Stimulated activated naive B cell treated with anti-CD40 and anti-IgM and Interleukin-4, amounts not matched to agents 10 μg/mL and 1 μg/mL and 100 μg/mL, for 72 hours (primary cell): ENCODE data around the gene CYTH2.
"Not testable (repeated sequence)": the region's sequence is repeated elsewhere in the genome, so short reads cannot be mapped to it uniquely, and the experiment has no call there.

Experiments used
- ATAC-seq, 2 donors: fragments of 150-1000 bp; cut with Tn5 transposase; replicated peaks; 2 replicates each; pipeline ENCODE4 v1.10.0; 2021; ENCODE audit warnings: moderate library complexity in 1 of 2
- DNase-seq: peaks from one replicate; pipeline ENCODE4 v3.0.0; 2021
- H3K27ac Mint-ChIP-seq: one replicate; pipeline ENCODE4 v1.8.0; 2022; ENCODE audit warnings: mild to moderate bottlenecking, mixed read lengths
- H3K27me3 Mint-ChIP-seq, 2 donors: one replicate each; pipeline ENCODE4 v1.8.0; 2022; ENCODE audit warnings: mixed read lengths in 2 of 2
- H3K36me3 Mint-ChIP-seq, 2 donors: one replicate each; pipeline ENCODE4 v1.8.0; 2022; ENCODE audit warnings: mixed read lengths in 2 of 2, mild to moderate bottlenecking in 1 of 2
- H3K4me1 Mint-ChIP-seq, 2 donors: one replicate each; pipeline ENCODE4 v1.8.0; 2022; ENCODE audit warnings: mixed read lengths in 2 of 2, mild to moderate bottlenecking in 1 of 2
- H3K4me3 Mint-ChIP-seq, 2 donors: one replicate each; pipeline ENCODE4 v1.8.0; 2022; ENCODE audit warnings: mild to moderate bottlenecking in 2 of 2, mixed read lengths in 2 of 2, moderate library complexity in 1 of 2
- H3K9me3 Mint-ChIP-seq, 2 donors: one replicate each; pipeline ENCODE4 v1.8.0; 2022; ENCODE audit warnings: mixed read lengths in 2 of 2, mild to moderate bottlenecking in 1 of 2

CYTH2 gene

GRCh38 chr19:48477698-48478338 is 8.6 kb downstream of the CYTH2 start:
- Mint-ChIP-seq H3K4me1 (peaks cover 17 to 30% of the 10 kb centered on the region in 2 donors), H3K9me3 (no peaks in the 10 kb centered on the region), H3K27ac (peak overlapping the region; percentile 56), H3K27me3 (no peaks in the 10 kb centered on the region), H3K36me3 (peaks cover 26 to 37% of the 10 kb centered on the region in 2 donors), H3K4me3 (no peak overlapping the region)
- DNase-seq (no peak), ATAC-seq (no peak)

- H3K36me3 Mint-ChIP-seq: peaks cover 20 to 29% of the 10 kb centered on the region in 2 donors
- H3K9me3 Mint-ChIP-seq: no peaks in the 10 kb centered on the region
- H3K27ac Mint-ChIP-seq: no peak overlapping the region
- H3K27me3 Mint-ChIP-seq: peaks cover 0 to 3% of the 10 kb centered on the region in 2 donors
- no peak overlapping the region for H3K4me3 Mint-ChIP-seq
- H3K4me1 Mint-ChIP-seq: peaks cover 17 to 26% of the 10 kb centered on the region in 2 donors
- ATAC-seq (no peak), DNase-seq (no peak)
Observed at GRCh38 chr19:48478339-48479256, 9.4 kb downstream of the CYTH2 start.

GRCh38 chr19:48479686-48480085 is 10.5 kb downstream of the CYTH2 start:
- H3K27ac Mint-ChIP-seq: no peak overlapping the region

GRCh38 chr19:48480183-48480557 is 11.0 kb downstream of the CYTH2 start:
- Mint-ChIP-seq H3K27ac (peak overlapping the region; percentile 93), H3K27me3 (peaks cover 0 to 10% of the 10 kb centered on the region in 2 donors), H3K9me3 (no peaks in the 10 kb centered on the region), H3K4me3 (peak overlapping the region; percentile 85 to 94), H3K36me3 (peaks cover 8 to 16% of the 10 kb centered on the region in 2 donors), H3K4me1 (peaks cover 14 to 19% of the 10 kb centered on the region in 2 donors)
- ATAC-seq: peak; percentile 52 to 61
- DNase-seq: no peak

More at GRCh38 chr19:48479686-48480085, 10.5 kb downstream of the CYTH2 start:
- ATAC-seq (no peak), DNase-seq (no peak)
- Mint-ChIP-seq H3K4me1 (peaks cover 14 to 20% of the 10 kb centered on the region in 2 donors), H3K4me3 (peak overlapping the region; percentile 85 to 94), H3K27me3 (peaks cover 0 to 10% of the 10 kb centered on the region in 2 donors), H3K9me3 (no peaks in the 10 kb centered on the region), H3K36me3 (peaks cover 12 to 21% of the 10 kb centered on the region in 2 donors)

GRCh38 chr19:48480558-48481500 is 11.7 kb downstream of the CYTH2 start:
- Mint-ChIP-seq H3K4me1 (peaks cover 14 to 19% of the 10 kb centered on the region in 2 donors), H3K27me3 (peaks cover 0 to 10% of the 10 kb centered on the region in 2 donors), H3K27ac (peak overlapping the region; percentile 93), H3K9me3 (no peaks in the 10 kb centered on the region), H3K36me3 (peaks cover 2 to 12% of the 10 kb centered on the region in 2 donors), H3K4me3 (peak overlapping the region; percentile 85 to 94)
- DNase-seq (no peak), ATAC-seq (peak; percentile 81 to 85)

- Mint-ChIP-seq H3K27ac (peak overlapping the region; percentile 20), H3K4me1 (peaks cover 14 to 19% of the 10 kb centered on the region in 2 donors), H3K36me3 (peaks cover 0 to 7% of the 10 kb centered on the region in 2 donors), H3K9me3 (no peaks in the 10 kb centered on the region), H3K27me3 (peaks cover 5 to 15% of the 10 kb centered on the region in 2 donors), H3K4me3 (peak overlapping the region in 1 of 2 donors; percentile 94)
- no peak for DNase-seq
- no peak for ATAC-seq
Observed at GRCh38 chr19:48481846-48482639, 12.9 kb downstream of the CYTH2 start.

GRCh38 chr19:48483301-48483700 is 14.1 kb downstream of the CYTH2 start:
- H3K27ac Mint-ChIP-seq: no peak overlapping the region
- H3K4me3 Mint-ChIP-seq: no peak overlapping the region
- H3K9me3 Mint-ChIP-seq: no peaks in the 10 kb centered on the region
- peaks cover 0 to 7% of the 10 kb centered on the region in 2 donors for H3K36me3 Mint-ChIP-seq
- ATAC-seq (no peak), DNase-seq (no peak)
- H3K27me3 Mint-ChIP-seq: peaks cover 9 to 15% of the 10 kb centered on the region in 2 donors
- peaks cover 14 to 19% of the 10 kb centered on the region in 2 donors for H3K4me1 Mint-ChIP-seq

GRCh38 chr19:48484247-48484893 is 15.2 kb downstream of the CYTH2 start:
- peak overlapping the region; percentile 76 for H3K27ac Mint-ChIP-seq
- H3K27me3 Mint-ChIP-seq: peaks cover 12 to 15% of the 10 kb centered on the region in 2 donors

GRCh38 chr19:48484931-48485612 is 15.9 kb downstream of the CYTH2 start:
- H3K9me3 Mint-ChIP-seq: no peaks in the 10 kb centered on the region
- H3K36me3 Mint-ChIP-seq: no peaks in the 10 kb centered on the region
- no peak overlapping the region for H3K27ac Mint-ChIP-seq
- H3K27me3 Mint-ChIP-seq: peaks cover 12 to 15% of the 10 kb centered on the region in 2 donors
- H3K4me1 Mint-ChIP-seq: peaks cover 12 to 18% of the 10 kb centered on the region in 2 donors
- H3K4me3 Mint-ChIP-seq: no peak overlapping the region
- ATAC-seq (no peak), DNase-seq (no peak)

More at GRCh38 chr19:48484247-48484893, 15.2 kb downstream of the CYTH2 start:
- DNase-seq (no peak), ATAC-seq (no peak)
- Mint-ChIP-seq H3K36me3 (peaks cover 0 to 4% of the 10 kb centered on the region in 2 donors), H3K9me3 (no peaks in the 10 kb centered on the region), H3K4me3 (no peak overlapping the region), H3K4me1 (peaks cover 14 to 19% of the 10 kb centered on the region in 2 donors)

- not testable (repeated sequence) for H3K4me3 Mint-ChIP-seq, H3K9me3 Mint-ChIP-seq, ATAC-seq, DNase-seq, H3K36me3 Mint-ChIP-seq
- peak overlapping the region; percentile 31 for H3K27ac Mint-ChIP-seq
- H3K27me3 Mint-ChIP-seq: peaks cover 15 to 19% of the 10 kb centered on the region in 2 donors
- H3K4me1 Mint-ChIP-seq: peaks cover 10 to 20% of the 10 kb centered on the region in 2 donors
Observed at GRCh38 chr19:48486706-48487105, 17.5 kb downstream of the CYTH2 start.

- Mint-ChIP-seq H3K4me1 (peaks cover 13 to 28% of the 10 kb centered on the region in 2 donors), H3K9me3 (peaks cover 2 to 3% of the 10 kb centered on the region in 2 donors), H3K4me3 (no peak overlapping the region), H3K27me3 (peaks cover 22 to 27% of the 10 kb centered on the region in 2 donors), H3K36me3 (peaks cover 0 to 1% of the 10 kb centered on the region in 2 donors), H3K27ac (peak overlapping the region; percentile 31)
- DNase-seq (no peak), ATAC-seq (no peak)
Observed at GRCh38 chr19:48487544-48487943, 18.4 kb downstream of the CYTH2 start.

- H3K9me3 Mint-ChIP-seq: peaks cover 5 to 7% of the 10 kb centered on the region in 2 donors
- no peak overlapping the region for H3K4me3 Mint-ChIP-seq
- DNase-seq (no peak), ATAC-seq (no peak)
- H3K27me3 Mint-ChIP-seq: peaks cover 26 to 31% of the 10 kb centered on the region in 2 donors
- peaks cover 2 to 5% of the 10 kb centered on the region in 2 donors for H3K36me3 Mint-ChIP-seq
- H3K27ac Mint-ChIP-seq: no peak overlapping the region
- H3K4me1 Mint-ChIP-seq: peaks cover 17 to 32% of the 10 kb centered on the region in 2 donors
Observed at GRCh38 chr19:48487948-48488347, 18.8 kb downstream of the CYTH2 start.
